ENCODE data around the gene IQCE. TPM values are rescaled to one million over a fixed set of nuclear protein-coding genes. Genes with fewer than 3 reads are reported as not detected.

The IQCE gene
- total RNA-seq (ENCODE audit: low replicate concordance) = 25.7 and 35.2 TPM in 2 replicates
- long read RNA-seq, partial matches to known transcripts = 5 of 10 reads
- long read RNA-seq, other reads (novel, unspliced or antisense) = 5 of 10 reads

GRCh38 chr7:2558629-2559282, at the start of gene IQCE:
IQCE (plus strand) TSS chr7:2558979; CDS start chr7:2559182, 203 bp downstream.
- DNase-seq (ENCODE audit: extremely low spot score, unreplicated experiment) = peak; percentile 97
- TF ChIP-seq CTCF (conservative IDR thresholded peaks at IDR 0.05) = no peak
- peak within 1 kb of the TSS; percentile 84 for H3K4me3 Mint-ChIP-seq
- H3K4me1 Mint-ChIP-seq (ENCODE audit: unreplicated experiment) = peaks cover 21% of the 10 kb centered on the region
- peak within 1 kb of the TSS; percentile 66 for H3K27ac Mint-ChIP-seq
- no peaks in the 10 kb centered on the region for H3K27me3 Mint-ChIP-seq
- no peaks in the 10 kb centered on the region for H3K36me3 Mint-ChIP-seq
- no peaks in the 10 kb centered on the region for H3K9me3 Mint-ChIP-seq

DNA sequence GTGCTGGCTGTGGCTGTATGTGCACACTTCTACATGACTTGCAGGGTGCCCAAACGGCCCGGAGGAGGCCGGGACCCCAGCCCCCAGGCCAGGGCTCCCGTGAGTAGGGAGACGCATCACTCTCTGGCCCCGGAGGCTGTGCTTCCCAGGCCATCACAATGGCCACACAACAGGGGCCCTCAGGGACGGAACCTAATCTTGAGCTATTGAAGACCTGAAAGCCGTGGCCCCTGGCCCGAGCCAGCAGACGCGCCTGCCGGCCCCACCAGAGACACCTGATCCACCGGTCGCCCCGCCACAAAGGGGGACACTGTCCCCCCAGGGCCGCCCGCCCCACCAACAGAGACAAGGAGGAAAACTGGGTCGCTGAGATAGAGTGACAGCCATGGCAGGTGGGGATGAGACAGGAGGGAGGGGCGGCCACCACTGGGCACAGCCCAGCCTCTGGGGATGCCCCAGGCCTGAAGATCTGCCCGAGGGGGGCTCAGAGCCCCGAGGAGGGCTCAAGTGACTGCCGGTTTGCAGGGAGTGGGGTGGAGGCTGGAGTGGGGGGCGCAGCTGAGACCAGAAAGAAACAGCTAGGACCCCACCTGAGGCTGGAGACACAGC, 49.4 kb upstream of the IQCE start:
- no peak for TF ChIP-seq CTCF (conservative IDR thresholded peaks at IDR 0.05)
- H3K27ac Mint-ChIP-seq = peak overlapping the region; percentile 53
- no peak overlapping the region for H3K4me3 Mint-ChIP-seq
- H3K36me3 Mint-ChIP-seq = no peaks in the 10 kb centered on the region
- H3K9me3 Mint-ChIP-seq = no peaks in the 10 kb centered on the region
- no peak for DNase-seq (ENCODE audit: extremely low spot score, unreplicated experiment)
- no peaks in the 10 kb centered on the region for H3K27me3 Mint-ChIP-seq
- peaks cover 24% of the 10 kb centered on the region for H3K4me1 Mint-ChIP-seq (ENCODE audit: unreplicated experiment)

DNA sequence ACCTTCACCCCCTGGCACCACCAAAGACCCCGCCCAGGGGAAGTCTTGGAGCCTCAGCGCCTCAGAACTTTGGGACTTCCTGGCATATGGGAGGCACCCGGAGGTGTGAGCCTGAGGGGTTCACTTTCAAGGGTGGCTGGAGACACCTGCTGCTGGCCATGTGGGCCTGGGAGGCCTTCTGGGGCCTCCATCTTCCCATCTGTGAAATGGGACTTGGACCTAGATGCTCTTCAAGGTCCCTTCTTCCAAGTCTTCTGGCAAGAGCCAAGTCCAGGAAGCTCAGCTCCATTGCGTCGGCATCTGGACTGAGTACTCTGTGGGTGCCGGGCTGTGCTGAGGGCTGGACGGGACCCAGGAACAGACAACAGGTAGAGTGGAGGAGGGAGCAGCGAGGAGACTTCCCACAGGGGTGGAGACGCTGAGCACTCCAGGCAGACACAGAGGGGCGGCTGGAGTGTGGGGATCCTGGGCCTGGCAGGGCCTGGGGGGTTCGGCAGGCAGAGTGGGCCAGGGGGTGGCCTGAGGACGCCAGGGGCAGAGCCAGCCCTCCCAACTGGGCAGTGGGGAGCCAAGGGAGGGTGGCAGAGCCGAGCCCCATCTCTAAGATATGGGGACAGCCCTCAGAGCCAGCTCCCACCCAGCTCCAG, 48.5 kb upstream of the IQCE start:
- H3K4me1 Mint-ChIP-seq (ENCODE audit: unreplicated experiment) = peaks cover 24% of the 10 kb centered on the region

DNA sequence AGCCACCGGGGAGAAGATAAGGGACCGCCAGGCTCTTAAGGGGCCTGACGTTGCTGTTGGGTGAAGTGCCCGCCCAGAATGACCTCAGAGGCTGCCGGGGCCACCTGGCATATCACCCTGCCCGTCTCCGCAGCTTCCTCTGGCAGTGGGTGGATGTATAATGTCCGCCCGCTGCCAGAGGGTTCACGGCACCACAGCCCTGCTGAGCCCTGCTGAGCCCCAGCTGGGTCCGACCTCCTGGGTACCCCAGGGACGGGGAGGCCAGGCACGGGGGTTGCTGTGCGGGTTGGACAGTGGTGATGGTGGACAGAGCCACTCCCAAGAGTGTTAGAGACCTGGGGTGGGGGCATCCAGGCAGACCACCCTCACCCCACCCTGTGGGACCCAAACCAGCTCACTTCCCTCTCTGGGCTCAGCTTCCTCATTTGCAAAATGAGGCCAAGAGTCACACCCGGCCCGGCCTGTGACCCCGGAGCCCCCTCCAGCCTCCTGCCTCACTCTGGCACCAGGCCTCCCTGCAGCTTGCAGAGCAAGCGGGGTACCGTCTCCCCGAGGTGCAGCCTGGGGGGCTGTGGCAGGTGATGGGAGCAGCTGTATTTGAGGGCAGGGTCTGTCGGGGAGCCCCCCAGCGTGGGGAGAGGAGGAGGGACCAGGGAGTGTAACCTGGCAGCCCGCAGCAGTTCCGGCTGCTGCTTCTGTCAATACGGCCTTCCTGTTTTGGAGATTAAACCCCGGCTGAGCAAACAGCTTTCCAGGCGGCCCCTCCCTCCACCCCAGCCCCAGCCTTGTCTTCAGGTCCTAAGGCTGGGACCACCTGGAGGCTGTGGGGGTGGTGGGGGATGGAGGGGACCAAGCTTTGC, 47.6 kb upstream of the IQCE start:
- Mint-ChIP-seq H3K36me3 (no peaks in the 10 kb centered on the region), H3K9me3 (no peaks in the 10 kb centered on the region), H3K27ac (no peak overlapping the region), H3K4me3 (no peak overlapping the region), H3K27me3 (no peaks in the 10 kb centered on the region), H3K4me1 (ENCODE audit: unreplicated experiment) (peaks cover 24% of the 10 kb centered on the region)
- TF ChIP-seq CTCF (conservative IDR thresholded peaks at IDR 0.05) = no peak
- no peak for DNase-seq (ENCODE audit: extremely low spot score, unreplicated experiment)

More for the DNA sequence above, 48.5 kb upstream of the IQCE start:
- Mint-ChIP-seq H3K27me3 (no peaks in the 10 kb centered on the region), H3K27ac (no peak overlapping the region), H3K9me3 (no peaks in the 10 kb centered on the region), H3K4me3 (no peak overlapping the region), H3K36me3 (no peaks in the 10 kb centered on the region)
- TF ChIP-seq CTCF (conservative IDR thresholded peaks at IDR 0.05) = no peak
- DNase-seq (ENCODE audit: extremely low spot score, unreplicated experiment) = no peak

DNA sequence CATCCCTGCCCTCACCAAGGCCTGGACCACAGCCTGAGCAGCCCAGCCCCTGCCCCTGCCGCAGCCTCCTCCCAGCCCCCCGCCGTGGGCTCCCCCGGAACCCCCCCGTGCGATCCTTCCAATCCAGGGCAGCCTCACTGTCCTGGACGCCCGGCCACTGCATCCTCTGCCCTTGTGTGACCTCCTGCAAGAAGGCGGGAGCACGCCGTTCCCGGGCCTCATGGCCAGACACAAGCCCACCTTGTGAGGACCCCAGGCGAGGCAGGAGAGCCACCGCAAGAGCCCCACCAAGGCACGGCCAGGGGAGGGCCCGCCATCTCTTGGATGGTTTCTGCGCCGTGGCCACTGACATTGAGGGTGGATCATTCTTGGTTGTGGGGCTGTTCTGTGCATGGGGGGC, 47.0 kb upstream of the IQCE start:
- no peaks in the 10 kb centered on the region for H3K27me3 Mint-ChIP-seq

More for the DNA sequence above, 47.0 kb upstream of the IQCE start:
- Mint-ChIP-seq H3K4me1 (ENCODE audit: unreplicated experiment) (peaks cover 24% of the 10 kb centered on the region), H3K27ac (no peak overlapping the region), H3K9me3 (no peaks in the 10 kb centered on the region), H3K4me3 (no peak overlapping the region), H3K36me3 (no peaks in the 10 kb centered on the region)
- DNase-seq (ENCODE audit: extremely low spot score, unreplicated experiment) = no peak
- TF ChIP-seq CTCF (conservative IDR thresholded peaks at IDR 0.05) = no peak
